GM13976 (cell line): ENCODE results near the gene VCAN.

Source experiments
- DNase-seq: peaks from one replicate; pipeline ENCODE4 v3.0.0; 2012; ENCODE audit warnings: low spot score
- in situ Hi-C: fragments of 300-500 bp; cut with MboI; formaldehyde crosslinking; loops from one replicate; pipeline ENCODE4 v1.12.0; 2022; ENCODE audit warnings: low sequenced_read_pairs, mixed read lengths, inconsistent platforms; ENCODE audit not compliant: unreplicated experiment
- TF ChIP-seq, protein P1 (sequence below): IDR thresholded peaks from 2 replicates; pipeline ENCODE4 v1.5.1; 2012; ENCODE audit warnings: borderline replicate concordance, mild to moderate bottlenecking; ENCODE audit not compliant: insufficient read depth; ENCODE audit errors: extremely low read depth, missing control alignments, control extremely low read depth

The VCAN gene

GRCh38 chr5:83453937-83454336, 17.6 kb upstream of the VCAN start:
- TF ChIP-seq, protein P1, sequence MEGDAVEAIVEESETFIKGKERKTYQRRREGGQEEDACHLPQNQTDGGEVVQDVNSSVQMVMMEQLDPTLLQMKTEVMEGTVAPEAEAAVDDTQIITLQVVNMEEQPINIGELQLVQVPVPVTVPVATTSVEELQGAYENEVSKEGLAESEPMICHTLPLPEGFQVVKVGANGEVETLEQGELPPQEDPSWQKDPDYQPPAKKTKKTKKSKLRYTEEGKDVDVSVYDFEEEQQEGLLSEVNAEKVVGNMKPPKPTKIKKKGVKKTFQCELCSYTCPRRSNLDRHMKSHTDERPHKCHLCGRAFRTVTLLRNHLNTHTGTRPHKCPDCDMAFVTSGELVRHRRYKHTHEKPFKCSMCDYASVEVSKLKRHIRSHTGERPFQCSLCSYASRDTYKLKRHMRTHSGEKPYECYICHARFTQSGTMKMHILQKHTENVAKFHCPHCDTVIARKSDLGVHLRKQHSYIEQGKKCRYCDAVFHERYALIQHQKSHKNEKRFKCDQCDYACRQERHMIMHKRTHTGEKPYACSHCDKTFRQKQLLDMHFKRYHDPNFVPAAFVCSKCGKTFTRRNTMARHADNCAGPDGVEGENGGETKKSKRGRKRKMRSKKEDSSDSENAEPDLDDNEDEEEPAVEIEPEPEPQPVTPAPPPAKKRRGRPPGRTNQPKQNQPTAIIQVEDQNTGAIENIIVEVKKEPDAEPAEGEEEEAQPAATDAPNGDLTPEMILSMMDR: no peak
- DNase-seq: no peak
- in situ Hi-C loops: no loop called here

GRCh38 chr5:83464261-83464660, 7.3 kb upstream of the VCAN start:
- DNase-seq: no peak
- TF ChIP-seq, protein P1: no peak
- in situ Hi-C loops: no loop called here

DNA sequence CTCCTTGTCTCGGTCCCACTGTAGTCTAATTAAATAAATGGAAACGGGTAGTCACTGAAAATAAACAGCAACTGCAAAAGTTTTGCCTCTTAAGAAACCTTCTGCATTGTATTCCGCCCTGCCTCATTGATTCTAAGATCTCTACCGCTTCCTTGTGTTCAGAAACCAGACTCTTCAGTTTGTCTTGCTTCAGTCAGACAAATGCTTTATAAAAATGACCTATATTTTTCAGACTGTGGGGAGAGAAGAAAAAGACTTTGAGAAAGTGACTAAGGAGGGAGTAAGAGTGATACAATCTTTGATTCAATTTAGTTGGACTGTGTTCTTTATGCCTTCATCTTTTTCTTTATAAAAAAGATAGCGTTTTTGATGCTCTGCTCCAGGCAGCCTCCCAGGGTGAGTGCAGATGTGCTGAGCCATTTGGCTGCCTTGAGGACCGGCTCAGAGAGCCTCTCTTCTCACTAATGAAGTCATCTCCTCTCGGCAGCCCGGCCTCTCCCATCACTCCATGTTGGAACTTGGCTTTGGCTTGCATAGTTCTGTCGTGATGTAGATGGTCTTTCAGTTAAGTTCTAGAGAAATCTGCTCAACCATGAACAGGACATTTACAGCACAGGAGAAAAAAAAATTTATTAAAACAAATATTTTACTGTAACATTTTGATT, 4.0 kb upstream of the VCAN start:
- in situ Hi-C loops: no loop called here
- DNase-seq: no peak
- TF ChIP-seq, protein P1: no peak

- TF ChIP-seq, protein P1: no peak
- in situ Hi-C loops: no loop called here
- no peak for DNase-seq
These were observed 2.5 kb upstream of the VCAN start for GRCh38 chr5:83469075-83469474.

DNA sequence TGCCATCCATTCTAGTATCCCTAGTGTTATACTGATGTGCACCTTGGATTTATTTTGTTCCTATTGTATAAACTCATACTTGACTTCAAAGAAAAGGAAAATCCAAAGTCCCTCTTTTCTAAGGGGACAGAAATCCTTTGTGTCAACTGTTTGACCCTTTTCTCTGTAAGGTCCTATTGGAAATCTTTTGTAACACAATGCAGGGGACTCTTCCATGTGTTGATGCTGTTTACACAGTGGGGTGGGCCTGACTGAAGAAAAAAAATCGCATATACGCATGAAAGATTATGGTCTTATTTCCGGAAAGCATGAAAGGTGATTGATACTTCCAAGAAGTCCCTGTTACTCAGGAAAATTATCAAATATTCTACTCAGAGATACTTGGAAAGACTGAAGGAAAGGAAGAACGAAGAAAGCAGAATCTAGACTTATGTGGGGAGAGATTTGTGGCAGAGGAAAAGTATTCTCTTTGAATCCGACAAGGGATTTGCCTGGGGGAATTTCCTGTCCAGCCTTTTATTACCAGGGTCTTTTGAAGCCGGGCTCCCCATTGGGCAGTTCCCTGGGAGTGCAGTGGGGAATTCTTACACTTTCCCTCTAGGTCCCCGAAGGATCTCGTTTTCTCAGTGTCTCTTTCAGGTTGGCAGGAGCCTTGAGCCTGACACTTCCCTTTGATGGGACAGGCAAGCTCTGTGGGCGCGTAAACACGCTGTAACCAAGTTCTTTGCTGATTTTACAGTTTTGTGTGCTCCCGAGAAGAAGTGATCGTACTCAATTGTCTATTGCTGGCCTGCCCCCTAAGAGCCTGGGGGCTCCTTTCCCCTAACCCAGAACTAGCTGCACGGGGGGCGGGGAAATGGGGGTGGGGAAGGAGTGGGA, 779 bp upstream of the VCAN start:
- peak; percentile 36 for DNase-seq
- in situ Hi-C loops: loop anchor here (10.0 kb wide), 1 partner anchor 1116 kb away; no protein-coding TSS in a partner anchor
- TF ChIP-seq, protein P1: no peak

GRCh38 chr5:83472213-83472507, 616 bp downstream of the VCAN start:
- in situ Hi-C loops: loop anchor here (10.0 kb wide), 1 partner anchor 1117 kb away; no protein-coding TSS in a partner anchor
- DNase-seq: no peak
- TF ChIP-seq, protein P1: no peak
